Endothelial cell (in vitro differentiated cells): ENCODE results near the gene HOXD8. TPM values are rescaled to one million over a fixed set of nuclear protein-coding genes. Genes with fewer than 3 reads are reported as not detected.
A peak's percentile ranks its signal among the peaks of the same experiment; 100 is the strongest.

Experiments
- DNase-seq: peaks from one replicate; pipeline ENCODE4 v3.0.0; 2021; ENCODE audit warnings: low spot score
- H3K27ac Mint-ChIP-seq: one replicate; pipeline ENCODE4 v1.8.0; 2021; ENCODE audit warnings: mixed read lengths, inconsistent platforms; ENCODE audit not compliant: unreplicated experiment
- H3K27me3 Mint-ChIP-seq: one replicate; pipeline ENCODE4 v1.8.0; 2021; ENCODE audit warnings: mild to moderate bottlenecking, moderate library complexity, mixed read lengths, inconsistent platforms; ENCODE audit not compliant: unreplicated experiment
- H3K36me3 Mint-ChIP-seq: one replicate; pipeline ENCODE4 v1.8.0; 2021; ENCODE audit warnings: mild to moderate bottlenecking, low read depth, mixed read lengths, inconsistent platforms; ENCODE audit not compliant: unreplicated experiment
- H3K4me1 Mint-ChIP-seq: one replicate; pipeline ENCODE4 v1.8.0; 2021; ENCODE audit warnings: mild to moderate bottlenecking, mixed read lengths, inconsistent platforms; ENCODE audit not compliant: unreplicated experiment
- H3K4me3 Mint-ChIP-seq: one replicate; pipeline ENCODE4 v1.8.0; 2021; ENCODE audit warnings: mild to moderate bottlenecking, mixed read lengths, inconsistent platforms; ENCODE audit not compliant: unreplicated experiment
- H3K9me3 Mint-ChIP-seq: one replicate; pipeline ENCODE4 v1.8.0; 2021; ENCODE audit warnings: mixed read lengths, inconsistent platforms; ENCODE audit not compliant: unreplicated experiment
- CTCF ChIP-seq: fragments of 200-600 bp; sonication (generic); IDR thresholded peaks from one replicate; pipeline ENCODE4 v1.5.0; 2021; ENCODE audit warnings: antibody characterized with exemption; ENCODE audit not compliant: unreplicated experiment
- total RNA-seq: library from RNA; stranded (reverse); fragmentation: NEBNext Ultra II Directional; extraction: Animal tissue kit (Norgen Biotek cat#: 25700); gene quantifications from one replicate; pipeline ENCODE4 v1.2.1, GENCODE V29; 2021; ENCODE audit not compliant: unreplicated experiment

The HOXD8 gene
- total RNA-seq, 1 donor from 2014 or later, result 9.3 TPM

DNA sequence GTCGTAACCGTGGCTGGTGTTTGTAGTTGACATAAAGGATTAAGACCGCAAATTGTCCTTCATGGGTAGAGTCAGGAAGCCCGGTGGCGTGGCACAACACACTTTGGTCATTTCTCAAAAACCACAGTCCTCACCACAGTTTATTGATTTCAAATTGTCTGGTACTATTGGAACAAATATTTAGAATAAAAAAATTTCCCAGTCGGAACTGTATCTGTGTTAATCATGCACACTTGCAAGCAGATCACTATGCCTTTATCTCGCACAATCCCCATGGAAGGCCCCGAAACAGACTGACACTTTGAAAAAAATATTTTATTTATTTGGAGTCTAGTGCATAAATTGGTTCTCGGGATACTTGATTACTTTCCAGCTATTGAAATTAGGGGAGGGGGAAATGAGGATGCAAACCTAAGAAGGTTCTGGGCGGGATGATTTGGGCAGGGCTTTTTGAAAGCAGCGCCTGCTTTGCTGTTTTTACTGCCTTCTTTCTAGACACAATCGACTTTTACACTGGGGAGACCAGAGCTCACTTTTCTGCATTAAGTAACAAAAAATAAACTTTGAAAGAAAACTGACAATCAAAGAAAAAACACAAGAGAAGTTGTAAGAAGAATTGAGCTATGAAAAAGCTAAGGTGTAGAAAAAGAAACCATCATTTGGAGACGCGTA is 43.5 kb downstream of the HOXD8 start:
- H3K36me3 Mint-ChIP-seq, result peaks cover 15% of the 10 kb centered on the region
- TF ChIP-seq CTCF, result no peak
- H3K9me3 Mint-ChIP-seq, result no peaks in the 10 kb centered on the region
- no peak for DNase-seq
- H3K4me3 Mint-ChIP-seq, result no peak overlapping the region
- no peak overlapping the region for H3K27ac Mint-ChIP-seq
- H3K4me1 Mint-ChIP-seq, result peaks cover 54% of the 10 kb centered on the region
- H3K27me3 Mint-ChIP-seq, result peaks cover 42% of the 10 kb centered on the region

DNA sequence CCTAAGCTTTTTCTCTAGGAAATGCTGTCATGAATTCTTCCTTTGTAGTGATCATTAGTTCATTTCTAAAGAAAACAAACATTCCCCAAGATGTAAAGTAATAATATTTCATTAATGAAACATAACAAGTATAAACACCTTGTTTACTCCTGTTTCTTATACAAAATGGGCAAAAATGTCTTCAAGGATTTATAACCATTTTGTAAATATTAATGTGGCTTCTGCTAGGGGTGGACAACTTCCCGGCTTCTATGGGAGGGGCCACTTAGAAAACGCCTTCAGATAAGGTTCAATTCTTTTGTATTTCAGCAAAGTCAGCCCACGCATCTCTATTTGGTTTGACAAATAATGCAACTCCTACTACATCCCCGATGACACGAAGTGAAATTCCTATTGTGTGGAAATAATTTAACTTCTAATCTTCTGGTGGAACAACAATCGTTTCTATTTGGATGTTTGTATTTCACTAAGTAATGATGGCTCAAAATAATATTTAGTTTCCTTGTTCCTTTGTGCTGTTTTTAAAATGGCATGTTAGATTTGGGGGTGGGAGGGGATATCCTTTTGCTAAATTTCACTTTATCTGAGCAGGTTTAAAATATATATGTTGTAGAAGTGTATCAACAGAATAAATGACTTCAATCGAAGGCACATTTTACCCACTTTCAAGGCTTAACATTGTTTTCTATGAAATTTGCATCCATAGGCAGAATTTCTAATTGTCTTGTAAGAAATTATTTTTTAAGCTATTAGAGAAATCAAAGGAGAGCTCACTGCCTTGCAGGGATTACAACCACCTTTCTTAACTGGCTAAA is 44.3 kb downstream of the HOXD8 start:
- H3K36me3 Mint-ChIP-seq, result peaks cover 15% of the 10 kb centered on the region
- peak overlapping the region; percentile 38 for H3K4me3 Mint-ChIP-seq
- peaks cover 56% of the 10 kb centered on the region for H3K4me1 Mint-ChIP-seq
- H3K27me3 Mint-ChIP-seq, result peaks cover 43% of the 10 kb centered on the region
- no peaks in the 10 kb centered on the region for H3K9me3 Mint-ChIP-seq
- no peak for DNase-seq
- H3K27ac Mint-ChIP-seq, result no peak overlapping the region
- TF ChIP-seq CTCF, result no peak

DNA sequence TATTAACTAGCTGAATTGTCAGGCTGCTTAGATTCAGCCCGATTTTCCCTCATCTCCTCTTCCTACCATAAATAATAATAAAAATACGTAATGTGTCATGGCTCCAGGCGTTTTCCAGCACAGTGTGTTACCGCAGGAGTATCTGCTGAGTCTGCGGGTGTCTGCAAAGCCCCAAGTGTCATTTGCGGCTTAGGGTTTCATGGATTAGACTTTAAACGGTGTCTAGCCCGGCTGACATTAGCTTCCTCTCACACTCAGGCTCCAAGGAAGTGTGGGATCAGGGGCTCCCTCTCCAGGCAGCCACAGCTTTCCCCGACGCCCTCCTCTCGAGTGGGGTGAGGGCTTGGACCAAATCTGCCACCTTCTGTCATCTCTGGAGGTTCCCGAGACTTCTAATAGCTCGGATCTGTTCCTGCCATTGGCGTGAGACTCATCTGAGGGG is 44.9 kb downstream of the HOXD8 start:
- DNase-seq, result no peak
- Mint-ChIP-seq H3K27ac (no peak overlapping the region), H3K36me3 (peaks cover 15% of the 10 kb centered on the region), H3K4me1 (peaks cover 59% of the 10 kb centered on the region), H3K4me3 (no peak overlapping the region), H3K27me3 (peaks cover 44% of the 10 kb centered on the region), H3K9me3 (no peaks in the 10 kb centered on the region)
- no peak for TF ChIP-seq CTCF

DNA sequence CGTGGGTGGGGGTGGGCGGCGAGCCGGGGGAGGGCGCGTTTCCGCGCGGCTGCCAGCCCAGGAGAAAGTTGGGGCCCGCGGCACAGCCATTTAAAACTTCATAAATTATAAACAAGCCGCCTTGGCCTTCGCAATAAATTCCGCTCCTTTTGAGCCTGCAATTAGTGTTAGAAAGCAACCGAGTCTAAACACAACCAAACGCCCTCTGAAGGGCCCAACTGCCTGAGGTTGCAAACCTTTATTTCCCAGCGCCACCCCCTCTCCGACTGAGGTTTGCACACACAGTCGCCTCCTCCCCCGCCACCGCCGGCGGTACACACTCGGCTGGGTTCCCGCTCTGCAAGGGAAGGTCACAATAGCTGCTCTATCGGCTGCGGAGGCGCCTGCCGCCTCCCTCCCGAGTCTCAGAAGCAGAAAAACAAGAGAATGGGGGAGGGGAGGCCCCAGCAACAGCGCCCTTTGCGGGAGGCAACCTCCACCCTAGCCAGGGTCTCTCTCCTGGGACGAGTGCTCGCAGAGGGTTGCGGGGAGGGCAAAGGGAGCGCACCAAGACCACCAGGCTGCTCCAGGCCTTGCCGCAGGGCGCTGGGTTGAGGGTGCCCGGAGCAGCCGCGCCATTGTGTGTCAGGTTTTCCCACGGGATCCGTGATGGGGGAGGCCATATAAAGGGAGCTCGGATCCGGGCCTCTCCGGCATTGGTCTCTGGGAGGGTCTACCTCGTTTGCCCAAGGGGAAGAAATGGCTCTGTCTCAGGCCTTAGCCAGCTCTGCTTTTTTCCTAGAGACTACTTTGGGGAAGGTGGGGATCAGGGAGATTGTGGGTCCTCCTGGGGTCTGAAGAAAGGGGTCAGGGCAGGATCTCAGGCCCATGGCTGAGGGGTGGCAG is 45.6 kb downstream of the HOXD8 start:
- no peak for TF ChIP-seq CTCF
- DNase-seq, result no peak
- Mint-ChIP-seq H3K9me3 (no peaks in the 10 kb centered on the region), H3K27me3 (peaks cover 41% of the 10 kb centered on the region), H3K4me3 (peak overlapping the region; percentile 71), H3K4me1 (peaks cover 59% of the 10 kb centered on the region), H3K36me3 (peaks cover 15% of the 10 kb centered on the region), H3K27ac (no peak overlapping the region)
